ENCODE results near the gene BBS9. TPM values are rescaled to one million over a fixed set of nuclear protein-coding genes. Genes with fewer than 3 reads are reported as not detected.

Gene BBS9
- polyA plus RNA-seq, 4 donors: 15.1 to 17.9 (median 16.9) TPM

Other genes with a start within 250 kb of the BBS9 start
- 10 to 100 TPM; 47.1 to 66.1 (median 60.6) TPM for gene KBTBD2, start 237.8 kb upstream of the BBS9 start, polyA plus RNA-seq (ENCODE audit: insufficient read length in 4 of 4)
- gene FKBP9, start 172.1 kb upstream of the BBS9 start, polyA plus RNA-seq (ENCODE audit: insufficient read length in 4 of 4): 100 to 1,000 TPM; 135 to 157 (median 150) TPM
- gene NT5C3A, start 66.8 kb upstream of the BBS9 start, polyA plus RNA-seq (ENCODE audit: insufficient read length in 4 of 4): 10 to 100 TPM; 32.5 to 39.9 (median 36.5) TPM
- 10 to 100 TPM; 23.9 to 30.0 (median 27.1) TPM for gene RP9, start 20.2 kb upstream of the BBS9 start, polyA plus RNA-seq (ENCODE audit: insufficient read length in 4 of 4)

All from right renal pelvis (tissue), 4 donors.